ENCODE measurements around the gene ZNF594.
"Not testable (repeated sequence)": the region's sequence is repeated elsewhere in the genome, so short reads cannot be mapped to it uniquely, and the experiment has no call there.

ZNF594 gene

GRCh38 chr17:5203178-5203907 lies 11.7 kb upstream of the ZNF594 start:
- DNase-seq: no peak

- DNase-seq: no peak
Measured at GRCh38 chr17:5201011-5201410, 9.3 kb upstream of the ZNF594 start.

- no peak for DNase-seq
Measured at GRCh38 chr17:5200360-5200759, 8.7 kb upstream of the ZNF594 start.

DNA sequence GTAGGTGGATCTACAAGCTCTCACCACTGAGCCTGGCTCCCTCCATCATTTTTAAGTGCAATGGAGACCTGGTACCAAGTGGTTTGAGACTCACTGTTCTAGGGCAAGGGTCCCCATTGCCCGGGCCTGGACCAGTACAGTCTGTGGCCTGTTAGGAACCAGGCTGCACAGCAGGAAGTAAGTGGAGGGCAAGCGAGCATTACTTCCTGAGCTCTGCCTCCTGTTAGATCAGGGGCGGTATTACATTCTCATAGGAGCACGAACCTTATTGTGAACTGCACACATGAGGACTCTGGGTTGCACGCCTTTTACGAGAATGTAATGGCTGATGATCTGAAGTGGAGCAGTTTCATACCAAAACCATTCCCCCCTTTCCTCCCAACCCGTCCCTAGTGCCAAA lies 6.8 kb upstream of the ZNF594 start:
- DNase-seq: no peak

- DNase-seq: no peak
Measured at GRCh38 chr17:5194346-5194745, 2.7 kb upstream of the ZNF594 start.

DNA sequence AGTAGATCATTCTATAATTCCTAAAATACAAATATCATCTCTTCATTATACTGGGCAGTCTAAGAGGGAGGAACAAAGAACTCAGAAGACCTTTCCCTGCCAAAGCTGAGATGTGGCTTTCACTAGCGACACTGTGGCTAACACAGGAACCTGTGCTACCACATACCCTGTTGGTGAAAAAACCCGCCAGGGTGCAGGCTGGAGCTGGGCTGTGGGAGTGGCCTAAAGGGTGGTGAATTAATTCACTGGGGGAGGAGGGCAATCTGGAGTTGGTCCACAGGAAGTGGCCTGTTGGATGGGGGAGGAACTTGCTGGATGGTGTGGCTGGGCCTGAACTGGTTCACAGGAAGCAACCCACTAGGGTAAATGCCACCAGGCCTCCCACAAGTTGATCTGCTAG lies 7.4 kb downstream of the ZNF594 start:
- no peak for DNase-seq

DNA sequence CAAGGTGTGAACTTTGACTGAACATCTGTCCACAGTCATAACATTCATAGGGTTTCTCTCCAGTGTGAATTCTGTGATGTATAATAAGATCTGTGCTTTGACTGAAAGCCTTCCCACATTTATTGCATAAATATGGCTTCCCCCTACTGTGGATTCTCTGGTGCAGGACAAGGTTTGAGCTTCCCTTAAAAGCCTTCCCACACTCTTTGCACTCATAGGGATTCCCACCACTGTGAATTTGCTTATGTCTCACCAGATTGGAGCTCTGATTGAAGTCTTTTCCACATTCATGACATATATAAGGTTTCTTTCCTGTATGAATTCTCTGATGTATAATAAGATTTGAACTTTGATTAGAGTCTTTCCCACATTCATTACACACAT lies 8.3 kb downstream of the ZNF594 start:
- no peak for DNase-seq

GRCh38 chr17:5182597-5183409 lies 8.9 kb downstream of the ZNF594 start:
- no peak for DNase-seq

- no peak for DNase-seq
Measured at GRCh38 chr17:5181509-5182305, 10.0 kb downstream of the ZNF594 start.

- no peak for DNase-seq
Measured at GRCh38 chr17:5179003-5179402, 12.7 kb downstream of the ZNF594 start.

DNA sequence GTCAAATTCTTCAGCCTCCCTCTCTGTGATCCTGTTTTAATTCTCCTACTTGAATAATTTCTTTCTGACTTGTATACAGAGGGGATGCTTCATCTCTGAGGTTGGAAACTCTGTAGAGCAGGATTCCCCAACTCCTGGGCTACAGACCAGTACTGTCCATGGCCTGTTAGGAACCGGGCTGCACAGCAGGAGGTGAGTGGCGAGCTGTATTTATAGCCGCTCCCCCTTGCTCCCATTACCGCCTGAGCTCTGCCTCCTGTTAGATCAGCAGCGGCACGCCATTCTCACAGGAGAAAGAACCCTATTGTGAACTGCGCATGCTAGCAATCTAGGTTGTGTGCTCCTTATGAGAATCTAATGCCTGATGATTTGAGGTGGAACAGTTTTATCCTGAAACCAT lies 16.6 kb downstream of the ZNF594 start:
- not testable (repeated sequence) for DNase-seq

DNA sequence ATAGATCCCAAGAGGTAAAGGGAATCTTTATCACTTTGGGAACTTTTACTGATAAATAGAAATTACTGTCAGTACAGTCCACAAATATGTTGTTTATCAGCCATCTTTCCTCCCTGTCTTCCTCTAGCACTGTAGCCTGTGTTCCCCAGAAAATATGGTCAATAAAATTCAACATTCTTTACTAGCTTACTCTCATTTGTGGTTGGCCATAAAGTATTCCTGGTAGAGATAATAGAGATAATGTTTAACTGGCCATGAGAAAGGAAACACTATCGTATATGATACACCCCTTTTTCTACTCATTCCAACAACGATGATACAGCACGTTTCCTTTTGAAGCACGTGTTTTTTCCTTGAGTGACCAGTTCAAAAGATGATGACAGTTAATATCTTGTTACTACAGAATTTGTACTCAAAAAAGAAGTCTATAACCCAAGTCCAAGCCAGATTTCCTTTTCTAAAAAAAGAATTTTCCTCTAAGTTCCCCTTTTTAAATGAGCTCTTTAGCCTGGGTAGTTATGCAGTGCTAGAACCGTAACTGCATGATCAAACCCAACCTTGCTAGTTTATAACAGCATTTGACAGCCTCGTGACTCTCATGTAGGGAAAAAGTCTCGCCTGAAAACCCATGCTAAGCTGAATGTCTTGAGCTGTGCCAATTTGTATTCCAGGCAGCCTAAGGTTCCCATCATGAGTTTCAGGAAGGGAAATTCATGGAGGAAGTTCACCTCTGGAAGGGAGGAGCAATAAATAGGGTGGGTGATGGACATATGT lies 25.7 kb downstream of the ZNF594 start:
- not testable (repeated sequence) for DNase-seq

DNA sequence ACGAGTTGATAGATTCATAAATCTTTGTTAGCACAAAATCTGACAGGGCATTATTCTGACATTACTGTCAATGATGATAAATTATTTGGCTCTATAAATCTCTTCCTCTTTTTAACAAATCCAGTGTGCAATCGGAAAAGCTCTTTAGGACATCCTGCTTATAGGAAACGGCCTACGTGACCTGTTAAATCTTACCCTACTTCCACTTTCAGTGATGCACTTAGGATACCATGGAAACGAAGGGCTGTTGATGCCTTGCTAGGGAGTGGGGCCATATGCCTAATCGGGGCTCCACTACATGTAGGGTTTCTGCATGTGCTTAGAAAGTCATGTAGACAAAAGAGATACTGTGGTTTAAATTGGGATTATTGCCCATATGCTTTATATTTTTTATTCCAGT lies 27.2 kb downstream of the ZNF594 start:
- no peak for DNase-seq

DNA sequence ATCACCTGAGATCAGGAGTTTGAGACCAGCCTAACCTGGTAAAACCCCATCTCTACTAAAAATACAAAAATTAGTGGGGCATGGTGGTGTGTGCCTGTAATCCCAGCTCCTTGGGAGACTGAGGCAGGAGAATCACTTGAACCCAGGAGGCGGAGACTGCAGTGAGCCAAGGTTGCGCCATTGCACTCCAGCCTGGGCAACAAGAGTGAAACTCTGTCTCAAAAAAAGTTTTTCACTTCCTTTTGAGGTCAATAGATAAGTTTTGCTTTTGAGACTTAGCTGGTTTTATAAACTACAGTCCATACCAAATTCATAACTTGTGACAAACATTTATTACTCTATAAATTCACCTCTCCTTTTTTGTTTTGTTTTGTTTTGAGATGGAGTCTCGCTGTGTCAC lies 29.9 kb downstream of the ZNF594 start:
- not testable (repeated sequence) for DNase-seq

GRCh38 chr17:5160702-5161101 lies 31.0 kb downstream of the ZNF594 start:
- not testable (repeated sequence) for DNase-seq

GRCh38 chr17:5146122-5146521 lies 45.5 kb downstream of the ZNF594 start:
- DNase-seq: not testable (repeated sequence)

DNA sequence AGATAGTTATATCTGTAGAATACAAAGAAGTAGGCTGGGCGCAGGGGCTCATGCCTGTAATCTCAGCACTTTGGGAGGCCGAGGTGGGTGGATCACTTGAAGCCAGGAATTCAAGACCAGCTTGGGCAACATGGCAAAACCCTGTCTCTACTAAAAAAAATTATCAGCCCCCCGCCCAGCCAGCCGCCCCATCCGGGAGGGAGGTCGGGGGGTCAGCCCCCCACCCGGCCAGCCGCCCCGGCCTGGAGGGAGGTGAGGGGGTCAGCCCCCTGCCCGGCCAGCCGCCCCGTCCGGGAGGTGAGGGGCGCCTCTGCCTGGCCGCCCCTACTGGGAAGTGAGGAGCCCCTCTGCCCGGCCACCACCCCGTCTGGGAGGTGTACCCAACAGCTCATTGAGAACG lies 48.8 kb downstream of the ZNF594 start:
- DNase-seq: not testable (repeated sequence)

DNA sequence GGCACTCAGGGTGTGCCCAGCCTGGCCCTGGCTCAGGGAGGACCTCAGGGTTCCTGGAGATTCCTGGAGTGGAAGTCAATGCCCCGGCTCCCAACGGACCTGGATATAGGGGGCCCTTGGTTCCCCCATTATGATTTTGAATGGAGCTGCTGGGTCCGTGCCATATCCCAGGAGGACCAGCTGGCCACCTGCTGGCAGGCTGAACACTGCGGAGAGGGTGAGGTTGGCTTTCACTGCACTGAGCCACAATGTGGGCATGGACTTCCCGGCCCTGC lies 52.3 kb downstream of the ZNF594 start:
- no peak for DNase-seq

GRCh38 chr17:5138616-5139457 lies 52.8 kb downstream of the ZNF594 start:
- DNase-seq: no peak

GRCh38 chr17:5138198-5138544 lies 53.5 kb downstream of the ZNF594 start:
- DNase-seq: not testable (repeated sequence)
